Bone marrow (tissue), 2 donors: Measurements from ENCODE around the gene TRIOBP.

ENCODE experiments used
- DNase-seq, 2 donors: peaks; one replicate each; lab custom pipeline; 2025; lab: John Stamatoyannopoulos, UW

The TRIOBP gene

GRCh38 chr22:37804881-37805809, 108.3 kb downstream of the TRIOBP start:
- DNase-seq = peak; percentile 62 to 78

- no peak for DNase-seq
Measured at GRCh38 chr22:37805810-37806277, 109.0 kb downstream of the TRIOBP start.

- no peak for DNase-seq
Measured at GRCh38 chr22:37806409-37807333, 109.8 kb downstream of the TRIOBP start.

GRCh38 chr22:37807410-37808293, 110.8 kb downstream of the TRIOBP start, which contains the start of gene GCAT:
GCAT (plus strand) TSS chr22:37807934; CDS start chr22:37807968, 34 bp downstream.
- peak; percentile 73 to 87 for DNase-seq

GRCh38 chr22:37808294-37808657, 111.4 kb downstream of the TRIOBP start:
- DNase-seq = no peak

- DNase-seq = no peak
Measured at GRCh38 chr22:37809672-37810333, 113.0 kb downstream of the TRIOBP start.

- DNase-seq = no peak
Measured at GRCh38 chr22:37811867-37812266, 115.0 kb downstream of the TRIOBP start.

- DNase-seq = no peak
Measured at GRCh38 chr22:37812869-37813678, 116.2 kb downstream of the TRIOBP start.

- no peak for DNase-seq
Measured at GRCh38 chr22:37815593-37815992, 118.7 kb downstream of the TRIOBP start.

- no peak for DNase-seq
Measured at GRCh38 chr22:37816543-37817180, 119.8 kb downstream of the TRIOBP start.

- DNase-seq = peak in 1 of 2 donors; percentile 62
Measured at GRCh38 chr22:37817705-37818408, 121.0 kb downstream of the TRIOBP start.

GRCh38 chr22:37818409-37819104, 121.7 kb downstream of the TRIOBP start:
- peak; percentile 30 to 40 for DNase-seq

GRCh38 chr22:37819105-37819433, 122.2 kb downstream of the TRIOBP start:
- DNase-seq = no peak

GRCh38 chr22:37820350-37820749, 123.5 kb downstream of the TRIOBP start:
- DNase-seq = no peak

- DNase-seq = no peak
Measured at GRCh38 chr22:37822079-37822833, 125.4 kb downstream of the TRIOBP start.

- no peak for DNase-seq
Measured at GRCh38 chr22:37823134-37823985, 126.5 kb downstream of the TRIOBP start, which contains the start of gene GALR3. GALR3 (plus strand) TSS chr22:37823382; CDS start chr22:37823407, 25 bp downstream.
